T-helper 17 cell (primary cell): ENCODE data around the gene GABRG3. TPM values are rescaled to one million over a fixed set of nuclear protein-coding genes. Genes with fewer than 3 reads are reported as not detected.

Experiments
- ATAC-seq: fragments of 150-1000 bp; cut with Tn5 transposase; 2 replicates; pipeline ENCODE4 v1.10.0; 2021; ENCODE audit warnings: mild to moderate bottlenecking, moderate library complexity
- DNase-seq, 3 donors: peaks; one replicate each; pipeline versions ENCODE4 v3.0.0 to v3.0.0-alpha.2; 2020 to 2021
- H3K9me3 ChIP-seq: one replicate; pipeline ENCODE4 v1.7.0; 2013; ENCODE audit warnings: low read length, mild to moderate bottlenecking; ENCODE audit not compliant: control insufficient read depth, poor library complexity, severe bottlenecking
- H3K27ac Mint-ChIP-seq: one replicate; pipeline ENCODE4 v1.8.0; 2022; ENCODE audit warnings: mild to moderate bottlenecking, moderate library complexity, mixed read lengths
- H3K27me3 Mint-ChIP-seq: one replicate; pipeline ENCODE4 v1.8.0; 2022; ENCODE audit warnings: mixed read lengths
- H3K36me3 Mint-ChIP-seq: one replicate; pipeline ENCODE4 v1.8.0; 2022; ENCODE audit warnings: low read depth, mixed read lengths
- H3K4me1 Mint-ChIP-seq: one replicate; pipeline ENCODE4 v1.8.0; 2022; ENCODE audit warnings: mild to moderate bottlenecking, mixed read lengths
- H3K4me3 Mint-ChIP-seq: one replicate; pipeline ENCODE4 v1.8.0; 2022; ENCODE audit warnings: mild to moderate bottlenecking, moderate library complexity, mixed read lengths
- total RNA-seq, 4 donors: library from RNA in 2 of 4; stranded (reverse) in 2 of 4; gene quantifications; one replicate each; pipeline ENCODE4 v1.2.3 and lab custom pipeline; 2022 to 2026

The GABRG3 gene
- total RNA-seq, 2 donors from 2014 or later: not detected

DNA sequence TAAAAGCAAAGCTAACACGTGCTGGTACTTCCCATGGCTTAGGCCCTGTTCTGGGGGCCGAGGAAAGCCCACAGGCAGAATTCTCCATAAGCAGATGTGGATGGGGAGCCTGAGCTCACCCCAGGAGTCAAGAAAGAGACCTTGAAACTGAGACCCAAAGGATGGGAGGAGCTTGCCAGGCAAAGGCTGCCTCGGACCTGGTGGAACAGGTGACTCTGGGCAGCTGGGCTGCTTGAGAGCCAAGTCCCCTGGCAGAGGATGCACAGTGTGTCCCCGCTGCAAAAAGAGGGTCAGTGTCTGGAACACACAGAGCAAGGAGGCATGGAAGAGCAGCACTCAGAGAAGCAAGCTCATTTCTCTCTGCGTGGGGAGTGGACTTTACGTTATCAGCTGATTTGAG is 528.7 kb downstream of the GABRG3 start:
- H3K4me1 Mint-ChIP-seq: no peaks in the 10 kb centered on the region
- ATAC-seq (no peak), DNase-seq (no peak)
- H3K27ac Mint-ChIP-seq: no peak overlapping the region
- no peak overlapping the region for H3K4me3 Mint-ChIP-seq
- H3K9me3 ChIP-seq: no peaks in the 10 kb centered on the region
- H3K36me3 Mint-ChIP-seq: no peaks in the 10 kb centered on the region
- no peaks in the 10 kb centered on the region for H3K27me3 Mint-ChIP-seq

DNA sequence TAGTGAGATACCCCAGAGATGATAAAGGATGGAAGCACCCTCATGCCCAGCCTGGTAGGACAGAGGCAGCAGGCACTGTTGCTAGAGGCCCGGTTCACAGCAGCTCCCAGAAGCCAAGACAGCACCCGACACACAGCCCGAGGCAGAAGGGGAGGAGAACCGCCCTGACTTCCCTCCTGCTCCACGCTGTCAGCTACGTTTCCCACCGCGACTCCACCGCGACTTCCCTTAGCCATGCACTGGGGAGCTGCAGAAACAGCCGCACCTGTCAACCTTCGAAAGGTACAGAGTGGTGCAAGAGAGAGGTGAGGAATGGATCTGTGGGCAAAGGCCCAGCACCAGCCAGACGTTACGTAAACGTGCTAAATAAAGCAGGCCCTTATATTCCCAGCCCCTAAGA is 529.2 kb downstream of the GABRG3 start:
- Mint-ChIP-seq H3K4me1 (no peaks in the 10 kb centered on the region), H3K4me3 (no peak overlapping the region), H3K36me3 (no peaks in the 10 kb centered on the region), H3K27ac (no peak overlapping the region), H3K27me3 (no peaks in the 10 kb centered on the region)
- DNase-seq: no peak
- no peaks in the 10 kb centered on the region for H3K9me3 ChIP-seq
- ATAC-seq: no peak

DNA sequence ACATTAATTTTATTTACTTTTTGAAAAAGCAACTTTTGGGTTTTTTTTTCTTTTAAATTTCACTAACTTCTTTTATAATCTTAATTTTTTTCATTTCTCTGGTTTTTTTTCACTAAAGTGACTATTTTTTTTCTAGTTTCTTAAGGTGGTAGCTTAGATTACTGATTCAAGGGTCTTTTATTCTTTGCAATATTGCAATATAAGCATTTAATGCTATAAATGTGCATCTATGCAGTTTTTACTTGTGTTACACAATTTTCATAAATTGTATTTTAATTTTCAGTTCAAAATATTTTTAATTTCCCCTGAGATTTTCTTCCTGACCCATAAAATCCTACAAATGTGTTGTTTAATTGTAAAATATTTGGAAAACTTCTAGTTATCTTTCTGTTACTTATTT is 535.8 kb downstream of the GABRG3 start:
- ATAC-seq (no peak), DNase-seq (no peak)
- H3K4me1 Mint-ChIP-seq: no peaks in the 10 kb centered on the region
- H3K9me3 ChIP-seq: no peaks in the 10 kb centered on the region
- no peaks in the 10 kb centered on the region for H3K27me3 Mint-ChIP-seq
- no peak overlapping the region for H3K27ac Mint-ChIP-seq
- no peaks in the 10 kb centered on the region for H3K36me3 Mint-ChIP-seq
- H3K4me3 Mint-ChIP-seq: no peak overlapping the region

DNA sequence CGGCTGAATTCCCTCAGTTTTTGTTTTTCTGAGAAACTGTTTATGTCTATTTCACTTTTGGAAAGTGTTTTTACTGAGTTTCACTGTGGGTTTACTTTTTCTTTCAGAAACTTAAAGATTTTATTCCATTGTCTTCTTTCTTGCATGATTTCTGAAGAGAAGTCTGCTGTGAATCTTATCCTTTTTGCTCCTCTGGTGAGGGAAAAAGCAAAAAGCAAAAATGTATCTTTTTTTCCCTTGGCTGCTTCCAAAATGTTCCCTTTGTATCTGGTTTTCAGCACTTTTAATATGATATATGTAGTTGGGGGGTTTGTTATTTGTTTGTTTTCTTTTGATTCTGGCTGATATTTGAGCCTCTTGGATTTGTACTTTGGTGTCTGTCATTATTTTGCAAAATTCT is 538.0 kb downstream of the GABRG3 start:
- H3K27me3 Mint-ChIP-seq: no peaks in the 10 kb centered on the region
- ATAC-seq (no peak), DNase-seq (no peak)
- H3K27ac Mint-ChIP-seq: no peak overlapping the region
- H3K9me3 ChIP-seq: no peaks in the 10 kb centered on the region
- no peak overlapping the region for H3K4me3 Mint-ChIP-seq
- H3K4me1 Mint-ChIP-seq: no peaks in the 10 kb centered on the region
- H3K36me3 Mint-ChIP-seq: no peaks in the 10 kb centered on the region

DNA sequence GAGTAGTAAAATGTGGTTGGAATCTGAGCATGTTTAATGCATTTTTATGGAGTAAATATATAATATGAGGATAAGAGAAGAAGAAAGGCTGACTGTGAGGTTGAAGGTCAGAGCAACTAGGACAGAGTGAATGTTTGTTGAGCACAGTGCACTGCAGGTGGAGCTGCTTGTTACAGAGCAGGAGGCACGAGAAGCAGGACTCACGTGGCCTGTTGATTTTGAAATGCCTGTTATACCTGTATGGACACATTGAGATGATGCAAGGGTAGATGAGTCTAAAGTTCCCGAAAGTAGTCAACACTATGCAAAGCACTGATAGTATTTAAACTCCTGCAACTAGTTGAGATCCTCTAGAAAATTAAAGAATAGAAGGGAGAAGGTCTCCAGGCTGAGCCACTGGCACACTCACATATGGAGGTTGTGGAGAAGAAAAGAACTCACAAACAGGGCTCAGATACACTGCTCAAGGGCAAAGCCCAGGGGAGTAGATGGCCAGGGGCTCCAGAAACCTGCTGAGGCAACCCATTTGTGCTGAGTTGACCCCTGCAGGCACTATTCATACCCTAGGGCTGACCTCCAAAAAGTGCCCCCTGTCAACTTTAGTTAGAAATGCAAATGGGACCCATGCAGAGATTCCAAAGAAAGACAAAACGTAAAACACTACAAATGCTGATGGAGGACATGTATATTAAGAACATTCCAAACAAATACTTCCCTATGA is 541.5 kb downstream of the GABRG3 start:
- no peaks in the 10 kb centered on the region for H3K36me3 Mint-ChIP-seq
- DNase-seq: no peak
- H3K4me3 Mint-ChIP-seq: no peak overlapping the region
- ATAC-seq: no peak
- no peaks in the 10 kb centered on the region for H3K9me3 ChIP-seq
- no peak overlapping the region for H3K27ac Mint-ChIP-seq
- no peaks in the 10 kb centered on the region for H3K27me3 Mint-ChIP-seq
- no peaks in the 10 kb centered on the region for H3K4me1 Mint-ChIP-seq

DNA sequence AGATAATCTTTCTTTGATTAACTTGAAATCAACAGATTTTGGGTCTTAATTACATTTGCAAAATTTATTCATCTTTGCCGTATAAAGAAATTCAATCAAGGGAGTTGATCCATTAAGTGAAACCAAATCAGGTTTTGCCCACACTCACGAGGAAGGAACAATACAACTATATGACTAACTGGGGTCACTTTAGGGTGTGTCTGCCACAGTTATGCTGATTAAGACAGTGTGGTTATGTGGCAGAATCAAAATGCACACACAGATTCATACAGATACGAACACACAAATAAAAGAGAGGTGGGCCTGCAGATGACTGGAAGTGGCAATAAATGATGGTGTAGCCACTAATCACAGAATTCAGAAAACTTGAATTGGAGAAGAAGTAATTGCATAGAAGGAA is 543.5 kb downstream of the GABRG3 start:
- H3K4me1 Mint-ChIP-seq: no peaks in the 10 kb centered on the region
- H3K27me3 Mint-ChIP-seq: no peaks in the 10 kb centered on the region
- no peak overlapping the region for H3K4me3 Mint-ChIP-seq
- DNase-seq (no peak), ATAC-seq (no peak)
- H3K27ac Mint-ChIP-seq: no peak overlapping the region
- no peaks in the 10 kb centered on the region for H3K36me3 Mint-ChIP-seq
- no peaks in the 10 kb centered on the region for H3K9me3 ChIP-seq

DNA sequence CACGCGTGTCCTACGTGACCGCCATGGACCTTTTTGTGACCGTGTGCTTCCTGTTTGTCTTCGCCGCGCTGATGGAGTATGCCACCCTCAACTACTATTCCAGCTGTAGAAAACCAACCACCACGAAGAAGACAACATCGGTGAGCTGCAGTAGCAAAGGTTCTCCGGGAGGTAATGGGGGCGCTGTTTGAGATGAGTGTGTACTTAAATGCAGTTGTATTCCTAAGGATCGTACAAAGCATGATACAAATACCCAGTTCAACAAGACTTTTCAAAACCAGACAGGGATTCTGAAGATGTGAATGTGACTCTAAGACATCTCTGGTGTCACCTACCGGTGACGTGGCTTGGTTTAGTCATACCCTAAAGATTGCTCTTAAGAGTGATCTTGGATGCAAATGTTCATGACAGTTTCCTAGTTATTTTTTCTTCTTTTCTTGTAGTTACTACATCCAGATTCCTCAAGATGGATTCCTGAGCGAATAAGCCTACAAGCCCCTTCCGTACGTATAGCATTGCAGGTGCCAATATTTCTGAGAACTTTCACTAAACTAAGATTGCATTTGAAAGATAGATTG is 556.6 kb downstream of the GABRG3 start:
- no peaks in the 10 kb centered on the region for H3K36me3 Mint-ChIP-seq
- no peaks in the 10 kb centered on the region for H3K9me3 ChIP-seq
- ATAC-seq (no peak), DNase-seq (no peak)
- H3K27ac Mint-ChIP-seq: no peak overlapping the region
- H3K4me3 Mint-ChIP-seq: no peak overlapping the region
- no peaks in the 10 kb centered on the region for H3K4me1 Mint-ChIP-seq
- no peaks in the 10 kb centered on the region for H3K27me3 Mint-ChIP-seq

DNA sequence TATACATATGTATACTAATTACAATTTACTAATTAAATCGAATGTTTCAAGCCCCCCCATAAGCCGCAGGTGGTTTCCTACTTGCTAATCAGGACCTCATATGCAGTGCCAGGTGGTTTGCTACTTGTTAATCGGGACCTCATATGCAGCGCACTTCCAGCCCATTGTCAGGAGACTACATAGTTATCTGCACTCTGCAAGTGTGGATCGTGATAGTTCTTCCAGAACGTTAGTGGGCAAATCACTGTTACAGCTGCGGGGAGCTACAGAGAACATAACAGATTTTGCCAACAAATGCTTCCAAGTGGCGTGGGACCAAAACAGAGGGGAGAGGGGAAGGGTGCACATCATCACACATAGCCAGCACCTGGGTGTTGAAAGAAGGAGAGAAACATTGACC is 558.4 kb downstream of the GABRG3 start:
- H3K27ac Mint-ChIP-seq: no peak overlapping the region
- H3K4me1 Mint-ChIP-seq: no peaks in the 10 kb centered on the region
- no peaks in the 10 kb centered on the region for H3K27me3 Mint-ChIP-seq
- H3K36me3 Mint-ChIP-seq: no peaks in the 10 kb centered on the region
- ATAC-seq: no peak
- DNase-seq: no peak
- no peaks in the 10 kb centered on the region for H3K9me3 ChIP-seq
- H3K4me3 Mint-ChIP-seq: no peak overlapping the region

DNA sequence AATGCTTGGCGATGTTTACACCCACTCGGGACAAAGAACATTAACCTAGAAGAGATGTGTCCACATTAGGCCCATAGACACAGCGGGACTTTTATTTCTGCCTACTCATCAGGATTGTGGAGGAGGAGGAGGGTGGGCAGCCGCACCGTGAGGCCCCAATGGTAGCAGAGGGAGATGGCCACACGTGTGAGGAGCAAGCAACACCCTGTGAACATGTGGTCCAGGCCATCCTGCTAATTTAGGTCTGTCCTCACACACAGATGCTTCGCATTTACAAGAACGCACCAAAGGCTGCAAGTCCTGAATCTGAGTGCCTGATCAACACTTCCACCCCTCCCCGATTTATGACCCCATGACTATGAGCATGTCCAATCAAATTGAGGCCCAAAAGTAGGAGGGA is 560.0 kb downstream of the GABRG3 start:
- ATAC-seq (no peak), DNase-seq (no peak)
- H3K27me3 Mint-ChIP-seq: no peaks in the 10 kb centered on the region
- no peak overlapping the region for H3K27ac Mint-ChIP-seq
- H3K9me3 ChIP-seq: no peaks in the 10 kb centered on the region
- no peaks in the 10 kb centered on the region for H3K36me3 Mint-ChIP-seq
- H3K4me1 Mint-ChIP-seq: no peaks in the 10 kb centered on the region
- no peak overlapping the region for H3K4me3 Mint-ChIP-seq

DNA sequence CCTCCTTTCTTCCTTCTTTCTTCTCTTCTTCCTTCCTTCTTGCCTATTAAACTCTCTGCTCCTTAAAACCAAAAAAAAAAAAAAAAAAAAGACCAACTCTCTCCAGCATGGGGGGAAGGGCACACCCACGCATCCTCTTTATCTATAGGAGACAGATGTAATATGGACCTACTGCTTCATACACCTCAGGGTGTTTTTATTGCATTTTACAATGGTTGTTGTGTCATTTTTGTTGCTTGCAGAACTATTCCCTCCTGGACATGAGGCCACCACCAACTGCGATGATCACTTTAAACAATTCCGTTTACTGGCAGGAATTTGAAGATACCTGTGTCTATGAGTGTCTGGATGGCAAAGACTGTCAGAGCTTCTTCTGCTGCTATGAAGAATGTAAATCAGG is 561.4 kb downstream of the GABRG3 start:
- H3K36me3 Mint-ChIP-seq: no peaks in the 10 kb centered on the region
- no peaks in the 10 kb centered on the region for H3K4me1 Mint-ChIP-seq
- no peaks in the 10 kb centered on the region for H3K27me3 Mint-ChIP-seq
- no peak overlapping the region for H3K4me3 Mint-ChIP-seq
- DNase-seq (no peak), ATAC-seq (no peak)
- no peak overlapping the region for H3K27ac Mint-ChIP-seq
- H3K9me3 ChIP-seq: no peaks in the 10 kb centered on the region

DNA sequence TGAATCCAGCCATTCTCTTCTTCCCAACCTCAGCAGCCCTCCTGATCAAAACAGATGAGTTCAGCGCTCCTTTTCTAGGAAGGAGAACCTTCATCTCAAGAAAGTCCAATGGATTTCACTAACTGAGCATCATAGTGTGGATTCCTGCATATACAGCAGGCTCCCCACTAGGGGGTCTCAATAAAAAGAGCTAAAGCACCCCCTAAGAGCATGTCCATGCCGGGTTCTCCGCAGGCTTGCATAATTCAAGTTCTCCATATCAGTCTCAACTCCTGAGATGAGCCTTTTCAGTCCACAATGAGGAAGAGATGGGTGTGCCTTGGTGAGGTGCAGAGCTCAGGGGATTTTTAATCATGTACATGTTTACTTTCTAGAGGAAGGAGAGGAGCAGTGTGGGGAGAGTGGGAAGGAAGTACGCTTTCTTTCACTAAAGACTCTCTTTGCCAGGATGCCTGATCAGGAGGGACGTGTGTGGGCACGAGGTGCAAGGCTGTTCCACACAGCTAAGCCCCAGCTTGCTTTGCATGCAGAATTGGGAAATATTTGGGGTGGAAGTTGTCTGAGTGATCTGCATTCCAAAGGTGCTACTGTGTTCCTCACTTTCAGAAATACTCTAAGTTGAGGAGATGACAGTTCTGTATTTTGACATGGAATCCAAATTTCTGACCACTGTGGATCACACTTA is 564.6 kb downstream of the GABRG3 start:
- no peaks in the 10 kb centered on the region for H3K9me3 ChIP-seq
- Mint-ChIP-seq H3K36me3 (no peaks in the 10 kb centered on the region), H3K4me3 (no peak overlapping the region), H3K4me1 (no peaks in the 10 kb centered on the region), H3K27ac (no peak overlapping the region), H3K27me3 (no peaks in the 10 kb centered on the region)
- no peak for DNase-seq
- ATAC-seq: no peak

DNA sequence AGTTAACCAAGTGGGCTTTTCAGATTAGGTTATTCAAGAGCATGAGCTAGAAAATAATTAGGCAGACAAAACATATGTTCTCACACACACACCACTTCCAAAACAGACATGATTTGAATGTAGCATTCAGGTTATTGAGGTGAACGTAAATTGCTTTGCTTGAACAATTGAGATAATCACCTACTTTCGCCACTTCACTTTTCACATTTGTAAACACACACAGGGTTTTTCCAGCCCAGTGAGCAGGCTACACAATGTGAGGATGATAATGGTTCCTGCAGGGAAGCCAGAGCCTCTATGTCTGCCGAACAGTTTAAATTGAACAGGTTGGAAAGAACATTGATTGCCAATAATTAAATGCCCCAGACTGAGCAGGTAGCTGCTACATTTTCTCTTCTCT is 567.3 kb downstream of the GABRG3 start:
- ATAC-seq (no peak), DNase-seq (no peak)
- Mint-ChIP-seq H3K27ac (no peak overlapping the region), H3K27me3 (no peaks in the 10 kb centered on the region), H3K4me3 (no peak overlapping the region), H3K36me3 (no peaks in the 10 kb centered on the region), H3K4me1 (no peaks in the 10 kb centered on the region)
- H3K9me3 ChIP-seq: no peaks in the 10 kb centered on the region

DNA sequence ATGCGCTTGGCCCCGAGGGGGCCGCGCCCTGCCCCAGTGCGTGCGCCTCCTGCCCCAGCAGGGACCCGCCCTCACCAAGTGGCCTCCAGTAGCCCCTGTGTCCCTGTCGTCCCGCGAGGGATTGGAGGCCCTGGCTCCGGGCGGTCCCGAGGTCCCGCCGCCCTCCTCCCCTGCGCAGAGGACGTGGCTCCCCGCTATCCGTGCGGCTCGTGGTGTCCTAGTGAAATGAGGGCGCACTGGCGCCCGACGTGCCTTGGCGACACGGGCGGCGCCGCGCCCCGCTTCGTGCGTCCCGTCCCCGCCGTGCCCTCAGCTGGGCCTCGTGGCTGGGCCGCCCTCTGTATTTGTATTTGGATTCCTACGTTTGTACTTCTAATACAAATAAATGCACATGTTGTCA is 570.6 kb downstream of the GABRG3 start:
- Mint-ChIP-seq H3K27me3 (no peaks in the 10 kb centered on the region), H3K4me3 (no peak overlapping the region), H3K36me3 (no peaks in the 10 kb centered on the region), H3K4me1 (no peaks in the 10 kb centered on the region), H3K27ac (no peak overlapping the region)
- ATAC-seq (no peak), DNase-seq (no peak)
- no peaks in the 10 kb centered on the region for H3K9me3 ChIP-seq
